Stimulated activated naive CD8-positive, alpha-beta T cell treated with anti-CD3 and anti-CD28 coated beads, Interleukin-15, Interleukin-2, amounts not matched to agents 100 ng/mL and 50 ng/mL, for 24 hours (primary cell): ENCODE results near the gene KIF3C.
"Not testable (repeated sequence)": the region's sequence is repeated elsewhere in the genome, so short reads cannot be mapped to it uniquely, and the experiment has no call there.

Experiments used
- H3K27ac Mint-ChIP-seq: one replicate; pipeline ENCODE4 v1.8.0; 2021; ENCODE audit warnings: mild to moderate bottlenecking, mixed read lengths
- H3K27me3 Mint-ChIP-seq: one replicate; pipeline ENCODE4 v1.8.0; 2021; ENCODE audit warnings: mixed read lengths
- H3K36me3 Mint-ChIP-seq: one replicate; pipeline ENCODE4 v1.8.0; 2021; ENCODE audit warnings: low read depth, mixed read lengths
- H3K4me1 Mint-ChIP-seq: one replicate; pipeline ENCODE4 v1.8.0; 2021; ENCODE audit warnings: low read depth, mixed read lengths
- H3K4me3 Mint-ChIP-seq: one replicate; pipeline ENCODE4 v1.8.0; 2021; ENCODE audit warnings: mild to moderate bottlenecking, mixed read lengths
- H3K9me3 Mint-ChIP-seq: one replicate; pipeline ENCODE4 v1.8.0; 2021; ENCODE audit warnings: mixed read lengths

KIF3C gene

DNA sequence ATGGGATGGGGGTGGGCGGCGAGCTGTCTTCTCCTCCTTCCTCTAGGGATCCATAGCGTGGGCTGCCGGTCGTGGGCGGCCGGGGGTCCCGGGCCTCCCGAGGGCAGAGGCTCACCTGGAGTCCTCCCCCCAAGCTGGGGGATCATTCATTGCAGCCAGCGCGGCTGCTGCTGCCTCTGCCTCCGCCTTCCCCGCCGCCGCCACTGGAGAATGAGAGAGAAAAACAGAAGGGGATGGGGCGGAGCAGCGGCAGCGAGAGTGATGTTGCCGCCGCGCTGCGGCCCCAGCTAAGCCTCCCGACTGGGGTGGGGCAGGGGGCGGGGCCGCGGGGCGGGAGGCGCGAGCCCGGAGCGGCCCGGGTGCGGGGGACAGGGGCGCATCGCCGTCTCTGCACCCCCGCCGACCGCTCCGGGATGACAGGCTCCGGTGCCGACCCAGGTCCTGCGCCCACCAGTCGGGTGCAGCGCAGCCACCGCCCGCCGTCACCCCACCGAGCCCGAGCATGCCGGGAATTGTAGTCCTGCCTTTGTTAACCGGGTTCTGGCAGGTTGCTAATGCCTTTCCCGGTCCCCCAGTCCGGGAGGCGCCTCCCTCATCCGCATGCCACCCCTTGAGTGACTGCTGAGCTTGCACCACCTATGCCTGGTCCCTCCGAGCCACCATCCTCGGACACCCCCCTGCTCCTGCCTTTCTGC lies at the start of gene KIF3C:
KIF3C (minus strand) TSS at position 225 of the 695 bp plus-strand sequence. CDS start 580 bp downstream, outside the sequence.
- Mint-ChIP-seq H3K4me1 (peaks cover 5% of the 10 kb centered on the region), H3K9me3 (no peaks in the 10 kb centered on the region), H3K4me3 (peak within 1 kb of the TSS; percentile 82), H3K27ac (peak within 1 kb of the TSS; percentile 37), H3K27me3 (no peaks in the 10 kb centered on the region), H3K36me3 (no peaks in the 10 kb centered on the region)

DNA sequence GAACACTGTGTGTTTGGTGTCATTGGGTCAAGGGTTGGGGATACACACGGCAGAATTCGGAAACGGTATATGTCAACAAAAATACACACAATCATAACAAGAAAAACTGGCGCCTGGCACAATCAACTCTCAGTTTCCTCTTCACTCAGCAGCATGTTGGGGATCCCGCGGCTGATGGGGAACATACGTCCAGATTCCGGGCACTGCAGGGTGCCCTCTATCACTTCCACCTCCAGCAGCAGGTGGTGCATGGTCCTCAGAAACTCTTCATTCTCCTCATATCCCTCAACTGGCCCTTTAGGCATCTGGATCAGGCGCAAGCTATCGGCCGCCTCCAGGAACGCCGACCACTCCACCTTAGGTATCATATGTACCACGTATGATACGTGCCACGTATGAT lies 45.8 kb upstream of the KIF3C start:
- not testable (repeated sequence) for H3K27ac Mint-ChIP-seq, H3K27me3 Mint-ChIP-seq, H3K36me3 Mint-ChIP-seq, H3K4me1 Mint-ChIP-seq, H3K4me3 Mint-ChIP-seq, H3K9me3 Mint-ChIP-seq

DNA sequence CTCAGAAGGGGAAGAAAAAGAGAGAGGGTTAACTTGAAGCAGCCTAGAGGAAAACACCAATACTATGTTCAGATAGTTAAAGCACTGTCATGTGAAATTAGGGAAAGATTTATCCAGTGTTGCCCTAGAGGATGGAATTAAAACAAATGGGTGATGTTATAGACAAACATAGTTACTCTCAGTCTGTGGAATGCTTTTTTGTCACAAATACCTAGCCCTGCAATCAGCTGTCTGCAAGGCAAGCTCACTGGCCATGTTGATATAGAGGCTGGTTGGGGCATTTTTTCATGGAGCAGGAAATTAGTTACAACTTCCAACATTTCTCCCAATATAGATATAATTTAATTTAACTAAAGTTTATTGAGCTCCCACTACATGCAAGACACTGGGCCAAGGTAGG lies 43.2 kb upstream of the KIF3C start:
- no peaks in the 10 kb centered on the region for H3K27me3 Mint-ChIP-seq

DNA sequence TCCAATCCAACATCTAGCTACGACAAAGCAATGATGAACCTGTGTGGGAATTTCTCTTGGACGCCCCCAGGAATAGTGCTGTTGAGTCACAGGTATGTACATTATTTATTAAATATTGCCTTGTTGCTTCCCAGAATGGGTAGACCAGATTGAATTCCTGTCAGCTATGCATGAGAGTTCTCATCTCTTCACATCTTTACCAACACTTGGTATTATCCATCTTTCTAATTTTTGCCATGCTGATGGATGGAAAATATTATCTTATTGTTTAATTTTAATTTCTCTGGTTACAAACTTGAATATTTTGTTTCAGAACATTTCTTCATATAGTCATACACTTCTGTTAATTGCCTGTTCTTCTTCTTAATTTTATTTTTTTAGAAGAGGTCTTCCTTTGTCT lies 42.0 kb upstream of the KIF3C start:
- Mint-ChIP-seq H3K27me3 (no peaks in the 10 kb centered on the region), H3K9me3 (no peaks in the 10 kb centered on the region), H3K27ac (no peak overlapping the region), H3K4me1 (no peaks in the 10 kb centered on the region), H3K36me3 (no peaks in the 10 kb centered on the region), H3K4me3 (no peak overlapping the region)

More for the DNA sequence above, 43.2 kb upstream of the KIF3C start:
- no peaks in the 10 kb centered on the region for H3K4me1 Mint-ChIP-seq
- H3K4me3 Mint-ChIP-seq = no peak overlapping the region
- H3K9me3 Mint-ChIP-seq = no peaks in the 10 kb centered on the region
- H3K27ac Mint-ChIP-seq = no peak overlapping the region
- no peaks in the 10 kb centered on the region for H3K36me3 Mint-ChIP-seq

DNA sequence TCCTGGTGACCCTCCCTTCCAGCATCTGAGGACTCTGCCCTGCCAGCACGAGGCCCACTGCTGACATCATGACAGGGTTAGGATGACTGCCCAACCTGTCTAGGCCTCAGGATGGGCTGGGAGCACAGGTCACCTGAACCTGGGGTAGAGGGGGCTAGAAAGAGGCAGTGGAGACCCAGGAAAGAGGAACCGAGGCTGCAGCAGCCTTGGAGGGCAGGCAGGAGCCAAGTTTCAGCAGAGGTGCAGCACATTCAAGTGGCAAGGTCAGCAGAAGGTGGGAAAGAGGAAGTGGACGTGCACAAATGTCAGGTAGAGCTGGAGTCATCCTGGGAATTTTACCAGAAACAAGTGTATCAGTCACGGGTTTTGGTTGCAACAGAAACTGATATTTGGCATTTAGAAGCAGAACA lies 37.9 kb upstream of the KIF3C start:
- Mint-ChIP-seq H3K27me3 (no peaks in the 10 kb centered on the region), H3K4me1 (peaks cover 3% of the 10 kb centered on the region), H3K4me3 (no peak overlapping the region), H3K27ac (no peak overlapping the region), H3K9me3 (no peaks in the 10 kb centered on the region), H3K36me3 (no peaks in the 10 kb centered on the region)

DNA sequence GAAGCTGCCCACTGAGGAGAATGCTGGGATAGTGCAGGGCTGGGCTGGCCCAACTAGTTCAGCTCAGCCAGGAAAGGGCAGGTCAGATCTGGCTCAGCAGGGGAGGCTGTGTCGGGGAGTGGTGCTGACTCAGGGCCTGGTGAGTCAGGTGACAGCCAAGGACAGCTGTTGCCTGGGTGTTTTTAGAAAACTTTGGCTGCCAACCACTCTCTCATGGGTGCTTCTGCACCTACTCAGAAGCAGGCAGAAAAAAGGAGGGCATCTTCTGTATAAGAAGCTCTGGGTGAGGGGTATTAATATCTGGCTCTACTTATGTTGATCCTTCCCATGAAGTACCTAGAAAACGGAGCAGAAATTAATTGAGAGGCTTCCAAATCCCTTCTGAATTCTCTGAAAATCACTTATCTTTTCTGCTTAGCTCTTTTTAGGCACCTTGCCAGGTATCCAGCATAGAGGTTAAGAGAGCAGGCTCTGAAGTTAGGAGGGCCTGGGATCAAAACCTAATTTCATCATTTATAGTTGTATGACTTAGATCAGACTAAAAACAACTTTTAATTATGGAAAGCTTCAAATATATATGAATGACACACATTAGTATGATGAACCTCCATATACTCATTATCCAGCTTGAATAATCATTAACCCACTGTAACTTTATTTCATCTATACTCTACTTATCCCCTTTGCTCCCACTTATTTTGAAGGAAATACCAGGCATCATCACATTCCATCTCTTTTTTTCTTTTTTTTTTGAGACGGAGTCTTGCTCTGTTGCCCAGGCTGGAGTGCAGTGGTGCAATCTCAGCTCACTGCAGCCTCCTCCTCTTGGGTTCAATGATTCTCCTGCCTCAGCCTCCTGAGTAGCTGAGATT lies 36.1 kb upstream of the KIF3C start:
- Mint-ChIP-seq H3K27me3 (no peaks in the 10 kb centered on the region), H3K4me1 (peaks cover 3% of the 10 kb centered on the region), H3K36me3 (no peaks in the 10 kb centered on the region), H3K4me3 (no peak overlapping the region), H3K9me3 (no peaks in the 10 kb centered on the region), H3K27ac (no peak overlapping the region)

DNA sequence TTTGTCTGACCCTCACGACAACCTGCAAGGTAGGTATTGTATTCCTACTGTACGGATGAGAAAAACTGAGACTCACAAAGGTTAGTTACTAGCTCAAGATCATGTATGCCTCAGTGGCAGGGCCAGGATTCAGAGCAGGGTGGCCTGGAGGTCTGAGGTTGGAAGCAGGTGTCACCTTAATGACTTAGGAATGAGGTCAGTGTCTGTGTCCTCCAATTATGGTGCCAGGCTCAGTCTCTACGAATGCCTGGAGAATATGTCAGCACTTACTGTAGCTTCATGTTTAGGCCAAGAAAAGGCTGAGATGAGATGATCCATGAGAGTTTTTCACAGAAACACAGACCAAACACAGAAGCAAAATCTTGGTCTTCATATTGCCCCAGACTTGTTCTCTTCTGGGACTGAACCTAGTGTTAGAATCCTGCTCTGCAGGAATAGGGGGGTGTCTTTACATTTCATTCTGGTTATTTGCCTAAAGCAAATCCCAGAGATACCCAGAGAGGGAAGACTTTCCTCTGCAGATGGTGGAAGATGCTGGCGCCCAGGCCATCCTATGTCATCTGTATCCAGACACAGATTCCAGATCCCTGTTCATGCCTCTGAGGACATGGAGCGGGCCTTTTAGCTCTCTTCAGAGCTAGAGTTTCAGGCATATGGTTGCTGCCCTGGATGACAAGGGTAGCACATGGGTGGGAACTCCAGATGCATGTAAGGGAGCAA lies 35.3 kb upstream of the KIF3C start:
- Mint-ChIP-seq H3K9me3 (no peaks in the 10 kb centered on the region), H3K4me1 (peaks cover 3% of the 10 kb centered on the region), H3K27me3 (no peaks in the 10 kb centered on the region), H3K4me3 (no peak overlapping the region), H3K36me3 (no peaks in the 10 kb centered on the region), H3K27ac (no peak overlapping the region)

DNA sequence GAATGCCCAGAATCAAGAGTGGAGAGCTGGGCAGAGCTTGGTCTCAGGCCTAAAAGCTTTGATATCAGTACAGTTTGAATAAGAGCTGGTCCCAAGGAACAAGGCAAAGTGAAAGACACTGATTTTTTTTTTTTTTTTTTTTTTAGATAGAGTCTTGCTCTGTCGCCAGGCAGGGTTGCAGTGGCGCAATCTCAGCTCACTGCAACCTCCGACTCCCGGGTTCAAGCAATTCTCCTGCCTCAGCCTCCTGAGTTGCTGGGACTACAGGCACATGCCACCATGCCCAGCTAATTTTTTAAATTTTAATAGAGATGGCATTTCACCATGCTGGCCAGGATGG lies 34.4 kb upstream of the KIF3C start:
- not testable (repeated sequence) for H3K36me3 Mint-ChIP-seq, H3K4me3 Mint-ChIP-seq, H3K27ac Mint-ChIP-seq, H3K27me3 Mint-ChIP-seq, H3K4me1 Mint-ChIP-seq, H3K9me3 Mint-ChIP-seq

DNA sequence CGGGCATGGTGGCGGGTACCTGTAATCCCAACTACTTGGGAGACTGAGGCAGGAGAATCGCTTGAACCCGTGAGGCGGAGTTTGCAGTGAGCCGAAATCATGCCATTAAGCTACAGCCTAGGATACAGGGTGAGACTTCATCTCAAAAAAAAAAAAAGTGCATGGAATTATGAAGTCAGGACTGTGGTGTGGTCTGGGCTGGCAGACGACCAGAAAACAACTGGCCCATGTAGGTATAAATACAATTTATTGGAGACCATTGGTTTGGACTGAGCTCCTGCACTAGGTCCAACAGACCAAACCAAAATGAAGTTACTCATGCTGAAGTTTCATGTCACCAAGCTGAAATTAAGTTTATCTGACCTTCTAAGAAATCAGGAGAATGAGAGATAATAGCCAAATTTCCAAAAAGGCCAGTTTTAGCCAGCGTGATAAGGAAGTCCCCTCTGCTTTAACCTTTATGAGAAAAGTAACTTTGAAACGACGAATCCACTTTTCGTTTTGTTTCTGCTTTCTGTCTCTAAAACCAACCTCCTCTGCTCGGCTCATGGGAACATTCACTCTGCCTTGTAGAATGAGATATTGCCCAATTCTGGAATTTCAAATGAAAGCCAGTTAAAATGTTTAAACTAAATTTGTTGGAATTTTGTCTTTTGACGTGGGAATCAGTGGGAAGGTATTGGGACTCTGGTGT lies 33.9 kb upstream of the KIF3C start:
- Mint-ChIP-seq H3K36me3 (no peaks in the 10 kb centered on the region), H3K9me3 (no peaks in the 10 kb centered on the region), H3K4me3 (no peak overlapping the region), H3K27ac (no peak overlapping the region), H3K4me1 (peaks cover 3% of the 10 kb centered on the region), H3K27me3 (no peaks in the 10 kb centered on the region)

DNA sequence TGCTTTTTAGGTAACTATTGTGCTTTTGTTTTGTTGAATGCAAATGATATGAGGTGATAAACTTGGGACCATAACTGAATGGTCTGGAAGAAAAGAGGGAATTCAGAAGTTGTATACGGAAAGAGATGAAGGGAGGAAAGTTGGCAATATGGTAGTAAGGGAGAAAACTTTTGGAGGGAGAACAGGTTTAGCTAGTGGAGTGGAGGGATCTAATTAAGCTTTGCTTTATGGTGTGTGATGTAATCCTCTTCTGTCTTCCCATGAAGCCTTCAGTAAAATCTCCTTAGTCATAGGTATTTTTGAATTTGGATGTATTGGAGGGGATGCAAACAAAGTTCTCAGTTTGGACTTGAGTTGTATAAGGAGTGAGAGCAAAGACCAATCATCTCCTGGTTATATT lies 31.4 kb upstream of the KIF3C start:
- Mint-ChIP-seq H3K27me3 (no peaks in the 10 kb centered on the region), H3K9me3 (peaks cover 3% of the 10 kb centered on the region), H3K4me3 (no peak overlapping the region), H3K27ac (no peak overlapping the region), H3K4me1 (peaks cover 3% of the 10 kb centered on the region), H3K36me3 (no peaks in the 10 kb centered on the region)

DNA sequence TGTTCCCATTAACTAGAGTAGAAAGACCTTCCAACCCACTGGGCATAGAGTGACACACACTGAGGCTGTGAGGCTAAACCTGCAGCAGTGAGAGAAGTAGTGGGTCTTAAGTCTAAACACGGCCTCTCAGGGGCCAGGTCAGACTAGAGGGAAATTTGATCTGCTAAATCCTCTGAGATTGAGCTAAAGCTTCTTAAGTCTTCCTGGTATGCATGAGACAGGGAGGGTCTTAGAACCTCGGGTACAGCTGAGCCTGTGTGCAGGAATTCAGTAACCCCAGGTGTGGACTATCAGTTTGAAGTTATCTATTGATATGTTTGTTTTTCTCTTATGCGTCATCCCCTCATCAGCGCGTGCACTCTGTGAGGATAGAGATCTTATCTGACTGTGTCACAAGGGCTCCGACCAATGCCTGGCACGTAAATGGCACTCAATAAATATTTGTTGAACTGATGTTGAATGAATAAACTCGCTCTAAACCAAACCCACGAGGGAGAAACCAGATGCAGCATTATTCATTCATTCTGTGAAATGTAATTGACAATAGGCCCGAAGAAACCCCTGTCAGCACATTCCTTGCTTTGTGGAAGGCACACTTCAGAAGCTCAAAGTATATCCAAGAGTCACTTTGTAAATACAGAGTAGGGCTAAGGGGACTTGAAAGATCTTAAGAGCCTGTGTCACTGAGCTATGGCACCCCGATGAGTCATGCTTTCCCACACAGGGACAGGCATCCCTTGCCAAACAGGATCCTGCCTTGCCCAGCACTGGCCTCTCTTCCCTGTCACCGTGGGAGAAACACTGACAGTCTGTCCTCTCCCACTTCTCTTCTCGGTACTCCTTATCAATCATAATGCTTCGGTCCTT lies 29.9 kb upstream of the KIF3C start:
- Mint-ChIP-seq H3K27ac (no peak overlapping the region), H3K27me3 (no peaks in the 10 kb centered on the region), H3K4me3 (no peak overlapping the region), H3K9me3 (peaks cover 3% of the 10 kb centered on the region), H3K36me3 (no peaks in the 10 kb centered on the region), H3K4me1 (no peaks in the 10 kb centered on the region)

DNA sequence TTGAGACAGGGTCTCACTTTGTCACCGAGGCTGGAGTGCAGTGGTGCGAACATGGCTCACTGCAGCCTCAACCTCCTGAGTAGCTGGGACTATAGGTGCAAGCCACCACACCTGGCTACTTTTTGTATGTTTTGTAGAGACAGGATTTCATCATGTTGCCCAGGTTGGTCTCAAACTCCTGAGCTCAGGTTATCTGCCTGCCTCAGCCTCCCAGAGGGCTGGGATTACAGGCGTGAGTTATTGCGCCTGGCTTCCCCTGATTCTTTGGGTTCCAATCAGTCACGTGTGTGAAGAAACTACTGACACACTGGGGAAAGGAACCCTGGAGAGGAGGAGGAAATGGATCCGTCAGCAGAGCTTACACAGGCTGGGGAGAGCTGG lies 29.3 kb upstream of the KIF3C start:
- Mint-ChIP-seq H3K36me3 (no peaks in the 10 kb centered on the region), H3K4me1 (no peaks in the 10 kb centered on the region), H3K27me3 (no peaks in the 10 kb centered on the region), H3K9me3 (peaks cover 3% of the 10 kb centered on the region), H3K27ac (no peak overlapping the region), H3K4me3 (no peak overlapping the region)

DNA sequence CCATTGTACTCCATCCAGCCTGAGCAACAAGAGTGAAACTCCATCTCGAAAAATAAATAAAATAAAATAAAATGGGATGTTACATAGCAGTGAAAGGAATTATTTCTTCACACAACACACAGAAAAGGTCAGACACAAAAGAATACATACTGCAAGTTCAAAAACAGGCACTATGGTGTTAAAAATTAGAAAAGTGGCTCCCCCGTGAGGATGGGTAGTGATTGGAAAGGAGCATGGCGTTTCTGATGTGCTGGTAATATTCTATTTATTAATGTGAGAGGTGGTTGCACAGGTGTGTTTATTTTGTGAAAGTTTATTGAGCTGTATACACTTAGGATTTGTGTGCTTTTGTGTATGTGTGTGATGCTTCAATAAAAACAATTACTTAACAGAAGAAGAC lies 28.6 kb upstream of the KIF3C start:
- Mint-ChIP-seq H3K4me3 (no peak overlapping the region), H3K36me3 (no peaks in the 10 kb centered on the region), H3K27me3 (no peaks in the 10 kb centered on the region), H3K9me3 (peaks cover 3% of the 10 kb centered on the region), H3K4me1 (no peaks in the 10 kb centered on the region), H3K27ac (no peak overlapping the region)

DNA sequence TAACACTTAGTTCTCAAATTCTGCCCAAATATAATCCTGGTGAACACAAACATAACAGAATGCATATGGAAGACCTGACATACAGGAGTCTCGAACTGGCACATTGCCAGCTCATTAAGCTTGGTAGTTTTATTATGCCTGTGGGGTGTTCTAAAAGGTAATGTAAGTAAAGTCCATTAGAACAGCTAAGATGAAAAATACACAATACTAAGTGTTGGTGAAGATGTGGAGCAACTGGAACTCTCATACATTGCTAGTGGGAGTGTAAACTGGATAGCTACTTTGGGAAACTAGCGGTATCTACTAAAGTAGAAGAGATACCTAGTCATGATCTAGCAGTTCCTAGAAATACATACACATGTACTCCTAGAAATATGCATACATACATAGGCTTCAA lies 27.3 kb upstream of the KIF3C start:
- no peaks in the 10 kb centered on the region for H3K4me1 Mint-ChIP-seq
- no peaks in the 10 kb centered on the region for H3K36me3 Mint-ChIP-seq
- H3K27me3 Mint-ChIP-seq = no peaks in the 10 kb centered on the region
- no peak overlapping the region for H3K4me3 Mint-ChIP-seq
- H3K27ac Mint-ChIP-seq = no peak overlapping the region
- H3K9me3 Mint-ChIP-seq = peaks cover 3% of the 10 kb centered on the region
